Keratinocyte (primary cell): Measurements from ENCODE around the gene NSA2. TPM values are rescaled to one million over a fixed set of nuclear protein-coding genes. Genes with fewer than 3 reads are reported as not detected.
"Not testable (repeated sequence)": the region's sequence is repeated elsewhere in the genome, so short reads cannot be mapped to it uniquely, and the experiment has no call there.

Source experiments
- DNase-seq: peaks from one replicate; pipeline ENCODE4 v3.0.0-alpha.2; 2011; ENCODE audit warnings: low read depth, missing footprints, low spot score
- FAIRE-seq: peaks from 2 replicates; lab custom pipeline; 2011; peaks lifted over from hg19 to GRCh38; lab: Jason Lieb, UNC
- H2AFZ ChIP-seq: 2 replicates; pipeline ENCODE4 v1.6.0; 2012; ENCODE audit warnings: low read length, control low read depth, inconsistent platforms; ENCODE audit not compliant: control insufficient read depth
- H3K27ac ChIP-seq: 2 replicates; pipeline ENCODE4 v1.5.1; 2011; ENCODE audit warnings: low read length; ENCODE audit not compliant: control insufficient read depth, insufficient read depth
- H3K27me3 ChIP-seq: 3 replicates; pipeline ENCODE4 v1.6.0; 2011; ENCODE audit warnings: low read length; ENCODE audit not compliant: control insufficient read depth, insufficient read depth; ENCODE audit errors: extremely low read depth
- H3K36me3 ChIP-seq, 2 experiments: 2 replicates in 1 of 2; 3 replicates in 1 of 2; pipeline ENCODE4 v1.5.1; 2011; ENCODE audit warnings: low read length in 2 of 2, mild to moderate bottlenecking in 1 of 2; ENCODE audit not compliant: control insufficient read depth in 2 of 2, insufficient read depth in 2 of 2; ENCODE audit errors: extremely low read depth in 1 of 2
- H3K4me1 ChIP-seq: 3 replicates; pipeline ENCODE4 v1.5.1; 2011; ENCODE audit warnings: low read length; ENCODE audit not compliant: control insufficient read depth, insufficient read depth; ENCODE audit errors: extremely low read depth
- H3K4me2 ChIP-seq: 3 replicates; pipeline ENCODE4 v1.6.0; 2011; ENCODE audit warnings: low read depth, low read length; ENCODE audit not compliant: control insufficient read depth, insufficient read depth; ENCODE audit errors: extremely low read depth
- H3K4me3 ChIP-seq, 3 experiments: fragments of 200-600 bp in 1 of 3; sonication (generic) in 1 of 3; 2 replicates in 2 of 3; 3 replicates in 1 of 3; pipeline ENCODE4 v1.5.1; 2011 to 2016; ENCODE audit warnings: low read length in 3 of 3, mild to moderate bottlenecking in 3 of 3, control low read depth in 2 of 3, inconsistent platforms in 1 of 3, low read depth in 1 of 3, mixed read lengths in 1 of 3, mixed run types in 1 of 3, moderate library complexity in 1 of 3; ENCODE audit not compliant: control insufficient read depth in 2 of 3, insufficient read depth in 2 of 3; ENCODE audit errors: extremely low read depth in 1 of 3
- H3K79me2 ChIP-seq: 2 replicates; pipeline ENCODE4 v1.6.0; 2012; ENCODE audit warnings: low read length; ENCODE audit not compliant: control insufficient read depth, insufficient read depth
- H3K9ac ChIP-seq: 3 replicates; pipeline ENCODE4 v1.6.0; 2011; ENCODE audit warnings: low read length; ENCODE audit not compliant: control insufficient read depth, insufficient read depth; ENCODE audit errors: extremely low read depth
- H3K9me1 ChIP-seq: 3 replicates; pipeline ENCODE4 v1.6.0; 2011; ENCODE audit warnings: low read length; ENCODE audit not compliant: control insufficient read depth, insufficient read depth; ENCODE audit errors: extremely low read depth
- H3K9me3 ChIP-seq: 2 replicates; pipeline ENCODE4 v1.5.1; 2012; ENCODE audit warnings: low read depth, low read length; ENCODE audit not compliant: control insufficient read depth
- H4K20me1 ChIP-seq: 3 replicates; pipeline ENCODE4 v1.6.0; 2011; ENCODE audit warnings: low read length; ENCODE audit not compliant: control insufficient read depth, insufficient read depth; ENCODE audit errors: extremely low read depth
- EZH2 ChIP-seq: IDR thresholded peaks from one replicate; pipeline ENCODE4 v1.6.1; 2012; ENCODE audit warnings: inconsistent platforms, mild to moderate bottlenecking, low read length, moderate library complexity
- dilution Hi-C: fragments of 300-500 bp; cut with MboI; formaldehyde crosslinking; loops from one replicate; pipeline ENCODE4 v1.7.0; 2020; ENCODE audit warnings: low sequenced_read_pairs; ENCODE audit not compliant: extremely low pct_ligation_motif_present
- polyA plus RNA-seq, 5 experiments: library from polyadenylated mRNA; depleted of rRNA in 3 of 5; stranded (reverse) in 3 of 5; stranded (forward) in 1 of 5; unstranded in 1 of 5; fragments of >200 nt; gene quantifications; 1 replicate in 1 of 5; 2 replicates in 3 of 5; 3 replicates in 1 of 5; pipeline versions ENCODE4 v1.2.1 to v1.2.3, GENCODE V29; 2011 to 2012; ENCODE audit warnings: missing spikeins in 2 of 5, low read depth in 1 of 5, low replicate concordance in 1 of 5
- TF ChIP-seq, protein P1 (sequence below), 3 experiments: IDR thresholded peaks in 1 of 3; conservative IDR thresholded peaks in 1 of 3; optimal IDR thresholded peaks in 1 of 3; 2 replicates in 2 of 3; 3 replicates in 1 of 3; pipeline versions ENCODE3 to v1.5.1; 2011; ENCODE audit warnings: low read length in 3 of 3, mild to moderate bottlenecking in 3 of 3, moderate library complexity in 2 of 3, control low read depth in 1 of 3, inconsistent platforms in 1 of 3; ENCODE audit not compliant: insufficient read depth in 2 of 3; ENCODE audit errors: extremely low read depth in 1 of 3

Gene NSA2
- polyA plus RNA-seq, 1 donor (not counting 4 experiments of a cell fraction or from before 2014, with no cell fraction given), result 107 TPM

DNA sequence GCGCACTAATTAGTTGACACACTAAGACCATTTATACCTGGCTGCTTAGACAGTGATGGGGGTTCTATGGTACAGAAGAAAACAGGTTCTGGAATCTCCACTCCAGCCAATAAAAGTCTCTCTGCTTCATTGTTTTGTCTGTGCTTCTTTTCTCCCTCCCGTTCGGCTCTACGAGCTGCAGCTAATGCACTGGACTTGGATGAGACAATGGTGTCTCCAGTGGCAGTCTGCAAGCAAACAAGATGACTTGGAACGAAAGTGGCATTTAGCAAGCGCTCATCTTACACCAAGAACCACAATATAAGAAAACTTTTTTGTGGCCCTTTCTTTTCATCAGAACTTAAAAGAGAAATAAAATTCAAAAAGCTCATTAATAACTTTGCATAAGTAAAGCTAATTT lies 30.3 kb upstream of the NSA2 start:
- DNase-seq, result no peak
- H3K4me2 ChIP-seq, result no peak overlapping the region
- no peaks in the 10 kb centered on the region for H3K4me1 ChIP-seq
- H2AFZ ChIP-seq, result no peak overlapping the region
- no peak for TF ChIP-seq EZH2
- TF ChIP-seq, protein P1, sequence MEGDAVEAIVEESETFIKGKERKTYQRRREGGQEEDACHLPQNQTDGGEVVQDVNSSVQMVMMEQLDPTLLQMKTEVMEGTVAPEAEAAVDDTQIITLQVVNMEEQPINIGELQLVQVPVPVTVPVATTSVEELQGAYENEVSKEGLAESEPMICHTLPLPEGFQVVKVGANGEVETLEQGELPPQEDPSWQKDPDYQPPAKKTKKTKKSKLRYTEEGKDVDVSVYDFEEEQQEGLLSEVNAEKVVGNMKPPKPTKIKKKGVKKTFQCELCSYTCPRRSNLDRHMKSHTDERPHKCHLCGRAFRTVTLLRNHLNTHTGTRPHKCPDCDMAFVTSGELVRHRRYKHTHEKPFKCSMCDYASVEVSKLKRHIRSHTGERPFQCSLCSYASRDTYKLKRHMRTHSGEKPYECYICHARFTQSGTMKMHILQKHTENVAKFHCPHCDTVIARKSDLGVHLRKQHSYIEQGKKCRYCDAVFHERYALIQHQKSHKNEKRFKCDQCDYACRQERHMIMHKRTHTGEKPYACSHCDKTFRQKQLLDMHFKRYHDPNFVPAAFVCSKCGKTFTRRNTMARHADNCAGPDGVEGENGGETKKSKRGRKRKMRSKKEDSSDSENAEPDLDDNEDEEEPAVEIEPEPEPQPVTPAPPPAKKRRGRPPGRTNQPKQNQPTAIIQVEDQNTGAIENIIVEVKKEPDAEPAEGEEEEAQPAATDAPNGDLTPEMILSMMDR (optimal IDR thresholded peaks at IDR 0.05 in 1 of 3, IDR thresholded peaks at IDR 0.05 in 1 of 3, conservative IDR thresholded peaks at IDR 0.05 in 1 of 3; ENCODE audit: extremely low read depth in 1 of 3, insufficient read depth in 2 of 3, low read length in 3 of 3), result no peak
- no peak for FAIRE-seq
- peaks cover 2 to 13% of the 10 kb centered on the region in 2 experiments for H3K36me3 ChIP-seq
- no peaks in the 10 kb centered on the region for H3K9me3 ChIP-seq
- dilution Hi-C loops, result no loop called here
- H4K20me1 ChIP-seq, result no peaks in the 10 kb centered on the region
- no peak overlapping the region for H3K4me3 ChIP-seq
- H3K27me3 ChIP-seq, result no peaks in the 10 kb centered on the region
- no peak overlapping the region for H3K9ac ChIP-seq
- H3K79me2 ChIP-seq, result no peaks in the 10 kb centered on the region
- no peak overlapping the region for H3K27ac ChIP-seq
- H3K9me1 ChIP-seq, result no peaks in the 10 kb centered on the region

DNA sequence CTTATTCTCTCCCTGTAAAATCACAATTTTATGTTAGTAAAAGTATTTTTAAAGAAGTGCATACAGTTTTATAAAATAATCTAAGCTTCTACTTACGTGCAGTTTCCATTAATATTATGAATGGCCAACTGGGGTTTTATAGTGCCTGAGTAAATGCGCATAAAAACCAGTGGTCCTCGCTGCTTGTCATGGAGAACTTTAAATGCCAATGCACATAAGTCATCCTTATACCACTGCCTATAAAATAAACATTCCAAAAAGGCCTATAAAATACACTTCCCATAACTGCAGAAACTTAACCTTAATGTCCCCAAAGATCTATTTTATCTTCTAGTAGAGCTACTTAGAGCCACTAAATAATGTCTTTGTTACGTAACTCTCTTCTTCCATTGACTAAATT lies 28.6 kb upstream of the NSA2 start:
- no peaks in the 10 kb centered on the region for H3K79me2 ChIP-seq
- H3K4me3 ChIP-seq, result no peak overlapping the region
- H2AFZ ChIP-seq, result no peak overlapping the region
- no peak overlapping the region for H3K9ac ChIP-seq
- FAIRE-seq, result no peak
- H3K27ac ChIP-seq, result no peak overlapping the region
- no peaks in the 10 kb centered on the region for H3K9me3 ChIP-seq
- no peak for DNase-seq
- H3K27me3 ChIP-seq, result no peaks in the 10 kb centered on the region
- TF ChIP-seq EZH2, result no peak
- TF ChIP-seq, protein P1 (optimal IDR thresholded peaks at IDR 0.05 in 1 of 3, IDR thresholded peaks at IDR 0.05 in 1 of 3, conservative IDR thresholded peaks at IDR 0.05 in 1 of 3; ENCODE audit: extremely low read depth in 1 of 3, insufficient read depth in 2 of 3, low read length in 3 of 3), result no peak
- no peaks in the 10 kb centered on the region for H3K9me1 ChIP-seq
- H3K4me1 ChIP-seq, result no peaks in the 10 kb centered on the region
- peaks cover 0 to 9% of the 10 kb centered on the region in 2 experiments for H3K36me3 ChIP-seq
- H3K4me2 ChIP-seq, result no peak overlapping the region
- H4K20me1 ChIP-seq, result no peaks in the 10 kb centered on the region
- dilution Hi-C loops, result no loop called here

DNA sequence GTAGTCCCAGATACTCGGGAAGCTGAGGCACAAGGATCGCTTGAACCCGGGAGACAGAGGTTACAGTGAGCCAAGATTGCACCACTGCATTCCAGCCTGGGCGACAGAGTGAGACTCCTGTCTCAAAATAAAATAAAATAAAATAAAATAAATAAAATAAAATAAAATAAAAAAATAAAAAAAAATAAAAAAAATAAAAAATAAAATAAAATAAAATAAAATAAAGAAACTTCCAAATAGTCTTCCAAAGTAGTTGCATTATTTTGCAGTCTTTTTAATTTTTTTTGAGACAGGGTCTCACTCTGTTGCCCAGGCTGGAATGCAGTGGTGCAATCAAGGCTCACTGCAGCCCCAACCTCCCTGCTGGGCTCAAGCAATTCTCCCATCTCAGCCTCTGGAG lies 18.3 kb upstream of the NSA2 start:
- H3K4me1 ChIP-seq, H3K4me2 ChIP-seq, H3K27ac ChIP-seq, H3K9me1 ChIP-seq, FAIRE-seq, DNase-seq, H3K9ac ChIP-seq, H2AFZ ChIP-seq, dilution Hi-C loops, H4K20me1 ChIP-seq, H3K9me3 ChIP-seq, H3K27me3 ChIP-seq, H3K79me2 ChIP-seq, H3K4me3 ChIP-seq: not testable (repeated sequence)
- peaks cover 7 to 11% of the 10 kb centered on the region in 2 experiments for H3K36me3 ChIP-seq
